Breast epithelium (tissue), 4 donors: ENCODE measurements around the gene EIF4B. TPM values are rescaled to one million over a fixed set of nuclear protein-coding genes. Genes with fewer than 3 reads are reported as not detected.

ENCODE experiments used
- DNase-seq, 2 donors: peaks; one replicate each; pipeline ENCODE4 v3.0.0-alpha.2; 2019; ENCODE audit warnings: low spot score in 2 of 2
- H3K27ac ChIP-seq, 2 donors: fragments of 200-600 bp; sonication (generic) in 1 of 2; one replicate each; pipeline ENCODE4 v1.5.1; 2016 to 2019; ENCODE audit warnings: mild to moderate bottlenecking in 1 of 2
- H3K27me3 ChIP-seq, 2 donors: fragments of 200-600 bp; sonication (generic) in 1 of 2; one replicate each; pipeline versions ENCODE4 v1.5.1 to v1.6.0; 2017 to 2019; ENCODE audit warnings: control low read depth in 1 of 2, mild to moderate bottlenecking in 1 of 2
- H3K36me3 ChIP-seq: fragments of 200-600 bp; one replicate; pipeline ENCODE4 v1.5.1; 2019
- H3K4me1 ChIP-seq, 2 donors: fragments of 200-600 bp; sonication (generic); one replicate each; pipeline ENCODE4 v1.5.1; 2016 to 2019; ENCODE audit warnings: control low read depth in 1 of 2
- H3K4me3 ChIP-seq, 3 donors: fragments of 200-600 bp; sonication (generic); 1 replicate in 2 of 3; 2 replicates in 1 of 3; pipeline ENCODE4 v1.5.1; 2016 to 2019; ENCODE audit warnings: mild to moderate bottlenecking in 3 of 3, moderate library complexity in 2 of 3
- H3K9me3 ChIP-seq, 2 donors: fragments of 200-600 bp; sonication (generic) in 1 of 2; one replicate each; pipeline ENCODE4 v1.5.1; 2016 to 2019; ENCODE audit warnings: control low read depth in 1 of 2
- POLR2A ChIP-seq: fragments of 450-650 bp; IDR thresholded peaks from one replicate; pipeline ENCODE4 v1.6.1; 2016; ENCODE audit warnings: antibody characterized with exemption, mild to moderate bottlenecking, moderate library complexity
- POLR2AphosphoS5 ChIP-seq, 3 donors: sonication (generic); formaldehyde crosslinking; IDR thresholded peaks; one replicate each; pipeline ENCODE4 v1.6.1; 2017; ENCODE audit warnings: antibody characterized with exemption in 3 of 3
- intact Hi-C: fragments of 100-400 bp; cut with DNase I; formaldehyde crosslinking; loops from one replicate; pipeline ENCODE4 v1.15.1; 2023; ENCODE audit warnings: low total_unique reads
- total RNA-seq, 3 donors: library from RNA; depleted of rRNA; stranded (reverse); fragments of >200 nt; gene quantifications; one replicate each; pipeline ENCODE4 v1.1.0, GENCODE V29; 2016
- TF ChIP-seq, protein P1 (sequence below), 3 donors: fragments of 450-650 bp; IDR thresholded peaks; one replicate each; pipeline ENCODE4 v1.5.1; 2016 to 2017; ENCODE audit warnings: antibody characterized with exemption in 3 of 3, mild to moderate bottlenecking in 3 of 3, moderate library complexity in 3 of 3

The EIF4B gene
- total RNA-seq, 3 donors from 2014 or later = 600 to 759 (median 614) TPM

DNA sequence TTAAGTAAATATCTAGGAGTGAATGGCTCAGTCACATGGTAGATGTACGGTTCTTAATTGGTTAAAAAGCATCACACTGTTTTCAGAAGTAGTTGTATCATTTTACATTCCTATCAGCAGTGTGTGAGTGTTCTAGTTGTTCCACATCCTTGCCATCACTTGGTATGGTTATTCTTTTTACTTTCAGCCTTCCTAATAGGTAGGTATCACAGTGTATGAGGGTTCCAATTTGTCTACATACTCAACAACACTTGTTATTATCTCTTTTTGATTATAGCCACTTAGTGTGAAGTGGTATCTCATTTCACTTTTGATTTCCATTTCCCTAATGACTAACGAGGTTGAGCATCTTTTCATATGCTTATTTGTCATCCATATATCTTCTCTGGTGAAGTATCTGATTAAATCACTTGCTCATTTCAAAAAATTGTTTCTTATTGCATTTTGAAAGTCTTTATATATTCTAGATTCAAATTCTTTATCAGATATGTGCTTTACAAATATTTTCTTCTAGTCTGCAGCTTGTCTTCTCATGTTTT is 76.5 kb downstream of the EIF4B start:
- H3K27ac ChIP-seq = no peak overlapping the region
- H3K27me3 ChIP-seq = no peaks in the 10 kb centered on the region
- TF ChIP-seq, protein P1, sequence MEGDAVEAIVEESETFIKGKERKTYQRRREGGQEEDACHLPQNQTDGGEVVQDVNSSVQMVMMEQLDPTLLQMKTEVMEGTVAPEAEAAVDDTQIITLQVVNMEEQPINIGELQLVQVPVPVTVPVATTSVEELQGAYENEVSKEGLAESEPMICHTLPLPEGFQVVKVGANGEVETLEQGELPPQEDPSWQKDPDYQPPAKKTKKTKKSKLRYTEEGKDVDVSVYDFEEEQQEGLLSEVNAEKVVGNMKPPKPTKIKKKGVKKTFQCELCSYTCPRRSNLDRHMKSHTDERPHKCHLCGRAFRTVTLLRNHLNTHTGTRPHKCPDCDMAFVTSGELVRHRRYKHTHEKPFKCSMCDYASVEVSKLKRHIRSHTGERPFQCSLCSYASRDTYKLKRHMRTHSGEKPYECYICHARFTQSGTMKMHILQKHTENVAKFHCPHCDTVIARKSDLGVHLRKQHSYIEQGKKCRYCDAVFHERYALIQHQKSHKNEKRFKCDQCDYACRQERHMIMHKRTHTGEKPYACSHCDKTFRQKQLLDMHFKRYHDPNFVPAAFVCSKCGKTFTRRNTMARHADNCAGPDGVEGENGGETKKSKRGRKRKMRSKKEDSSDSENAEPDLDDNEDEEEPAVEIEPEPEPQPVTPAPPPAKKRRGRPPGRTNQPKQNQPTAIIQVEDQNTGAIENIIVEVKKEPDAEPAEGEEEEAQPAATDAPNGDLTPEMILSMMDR (IDR thresholded peaks at IDR 0.05) = no peak
- TF ChIP-seq POLR2A (no peak), POLR2AphosphoS5 (IDR thresholded peaks at IDR 0.05) (no peak)
- H3K36me3 ChIP-seq = no peaks in the 10 kb centered on the region
- H3K9me3 ChIP-seq = no peaks in the 10 kb centered on the region
- intact Hi-C loops = no loop called here
- H3K4me3 ChIP-seq = no peak overlapping the region
- no peak for DNase-seq
- H3K4me1 ChIP-seq = peaks cover 0 to 4% of the 10 kb centered on the region in 2 donors

- TF ChIP-seq POLR2AphosphoS5 (IDR thresholded peaks at IDR 0.05) = no peak
- TF ChIP-seq, protein P1 (IDR thresholded peaks at IDR 0.05) = no peak
- TF ChIP-seq POLR2A = no peak
- Histone ChIP-seq H3K9me3 (no peaks in the 10 kb centered on the region), H3K4me3 (no peak overlapping the region), H3K27ac (no peak overlapping the region), H3K27me3 (no peaks in the 10 kb centered on the region), H3K4me1 (no peaks in the 10 kb centered on the region), H3K36me3 (no peaks in the 10 kb centered on the region)
- intact Hi-C loops = no loop called here
- DNase-seq = no peak
These were observed 80.1 kb downstream of the EIF4B start for GRCh38 chr12:53086361-53086760.

- TF ChIP-seq, protein P1 (IDR thresholded peaks at IDR 0.05) = no peak
- TF ChIP-seq POLR2AphosphoS5 (IDR thresholded peaks at IDR 0.05) (no peak), POLR2A (no peak)
These were observed 83.8 kb downstream of the EIF4B start for GRCh38 chr12:53090105-53090504.

GRCh38 chr12:53090554-53090953 is 84.3 kb downstream of the EIF4B start:
- TF ChIP-seq, protein P1 (IDR thresholded peaks at IDR 0.05) = no peak
- TF ChIP-seq POLR2AphosphoS5 (IDR thresholded peaks at IDR 0.05) = no peak
- TF ChIP-seq POLR2A = no peak
- Histone ChIP-seq H3K4me1 (no peaks in the 10 kb centered on the region), H3K36me3 (no peaks in the 10 kb centered on the region), H3K27ac (no peak overlapping the region), H3K27me3 (no peaks in the 10 kb centered on the region), H3K4me3 (no peak overlapping the region), H3K9me3 (no peaks in the 10 kb centered on the region)
- DNase-seq = no peak
- intact Hi-C loops = no loop called here

More at GRCh38 chr12:53090105-53090504, 83.8 kb downstream of the EIF4B start:
- DNase-seq = no peak
- Histone ChIP-seq H3K4me3 (no peak overlapping the region), H3K4me1 (no peaks in the 10 kb centered on the region), H3K27ac (no peak overlapping the region), H3K9me3 (no peaks in the 10 kb centered on the region), H3K27me3 (no peaks in the 10 kb centered on the region), H3K36me3 (no peaks in the 10 kb centered on the region)
- intact Hi-C loops = no loop called here

GRCh38 chr12:53091756-53092155 is 85.5 kb downstream of the EIF4B start:
- no peak overlapping the region for H3K4me3 ChIP-seq
- H3K9me3 ChIP-seq = no peaks in the 10 kb centered on the region
- DNase-seq = no peak
- H3K4me1 ChIP-seq = no peaks in the 10 kb centered on the region
- no peaks in the 10 kb centered on the region for H3K36me3 ChIP-seq
- TF ChIP-seq POLR2AphosphoS5 (IDR thresholded peaks at IDR 0.05) (no peak), POLR2A (no peak)
- TF ChIP-seq, protein P1 (IDR thresholded peaks at IDR 0.05) = no peak
- no peak overlapping the region for H3K27ac ChIP-seq
- intact Hi-C loops = no loop called here
- no peaks in the 10 kb centered on the region for H3K27me3 ChIP-seq

Other genes with a start within 250 kb of the EIF4B start
- not detected for gene KRT76, start 229.1 kb upstream of the EIF4B start, total RNA-seq
- not detected for gene KRT3, start 210.3 kb upstream of the EIF4B start, total RNA-seq
- under 1 TPM in 1 of 3 donors, not detected in 2; 0.33 TPM for gene KRT4, start 192.3 kb upstream of the EIF4B start, total RNA-seq
- gene KRT79, start 172.1 kb upstream of the EIF4B start, total RNA-seq = 1 to 10 TPM in 1 of 3 donors, under 1 TPM in 1, not detected in 1; 0.48 to 1.3 TPM
- 1 to 10 TPM in 1 of 3 donors, not detected in 2; 2.0 TPM for gene KRT78, start 157.5 kb upstream of the EIF4B start, total RNA-seq
- 100 to 1,000 TPM in 2 of 3 donors, 1 to 10 TPM in 1; 4.6 to 430 (median 153) TPM for gene KRT8, start 101.4 kb upstream of the EIF4B start, total RNA-seq
- gene KRT18, start 57.3 kb upstream of the EIF4B start, total RNA-seq = 100 to 1,000 TPM in 2 of 3 donors, 1 to 10 TPM in 1; 2.1 to 380 (median 213) TPM
- gene TNS2, start 43.6 kb downstream of the EIF4B start, total RNA-seq = 100 to 1,000 TPM in 2 of 3 donors, 10 to 100 TPM in 1; 65.4 to 228 (median 156) TPM
- 10 to 100 TPM; 31.8 to 45.8 (median 36.3) TPM for gene SPRYD3, start 72.9 kb downstream of the EIF4B start, total RNA-seq
- 100 to 1,000 TPM; 169 to 708 (median 284) TPM for gene IGFBP6, start 91.2 kb downstream of the EIF4B start, total RNA-seq
- gene SOAT2, start 97.0 kb downstream of the EIF4B start, total RNA-seq = under 1 TPM in 2 of 3 donors, not detected in 1; 0.16 to 0.33 TPM
- gene ZNF740, start 174.3 kb downstream of the EIF4B start, total RNA-seq = 10 to 100 TPM; 17.9 to 22.0 (median 19.3) TPM
- gene CSAD, start 174.5 kb downstream of the EIF4B start, total RNA-seq = 10 to 100 TPM; 60.2 to 74.1 (median 68.8) TPM
- gene ITGB7, start 200.8 kb downstream of the EIF4B start, total RNA-seq = 1 to 10 TPM; 1.1 to 2.9 (median 2.9) TPM
- gene RARG, start 225.8 kb downstream of the EIF4B start, total RNA-seq = 10 to 100 TPM; 12.2 to 39.8 (median 23.3) TPM